ENCODE measurements around the gene BTN1A1.
"Not testable (repeated sequence)": the region's sequence is repeated elsewhere in the genome, so short reads cannot be mapped to it uniquely, and the experiment has no call there.

The BTN1A1 gene, protein sequence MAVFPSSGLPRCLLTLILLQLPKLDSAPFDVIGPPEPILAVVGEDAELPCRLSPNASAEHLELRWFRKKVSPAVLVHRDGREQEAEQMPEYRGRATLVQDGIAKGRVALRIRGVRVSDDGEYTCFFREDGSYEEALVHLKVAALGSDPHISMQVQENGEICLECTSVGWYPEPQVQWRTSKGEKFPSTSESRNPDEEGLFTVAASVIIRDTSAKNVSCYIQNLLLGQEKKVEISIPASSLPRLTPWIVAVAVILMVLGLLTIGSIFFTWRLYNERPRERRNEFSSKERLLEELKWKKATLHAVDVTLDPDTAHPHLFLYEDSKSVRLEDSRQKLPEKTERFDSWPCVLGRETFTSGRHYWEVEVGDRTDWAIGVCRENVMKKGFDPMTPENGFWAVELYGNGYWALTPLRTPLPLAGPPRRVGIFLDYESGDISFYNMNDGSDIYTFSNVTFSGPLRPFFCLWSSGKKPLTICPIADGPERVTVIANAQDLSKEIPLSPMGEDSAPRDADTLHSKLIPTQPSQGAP

DNA sequence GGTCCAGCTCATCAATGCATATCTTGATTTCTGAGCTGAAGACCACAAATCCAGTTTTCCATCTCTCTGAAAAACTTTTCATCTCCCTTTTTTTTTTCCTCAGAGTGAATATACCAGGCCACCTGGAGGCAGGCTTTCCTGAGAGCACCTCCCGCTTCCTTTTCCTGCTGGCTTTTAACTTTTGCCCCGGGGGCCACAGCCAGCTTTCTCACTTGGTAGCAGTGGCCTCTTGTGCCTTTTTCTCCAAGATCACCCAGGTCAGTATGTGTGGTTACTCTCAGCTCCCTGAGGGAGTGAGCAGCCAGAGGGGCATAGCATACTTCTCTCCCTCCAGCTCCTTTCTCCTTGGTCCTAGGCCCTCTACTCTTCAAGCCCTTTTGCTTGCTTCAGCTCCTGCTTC lies at the start of gene BTN1A1:
BTN1A1 (plus strand) TSS at position 202 of the 400 bp plus-strand sequence. CDS start 984 bp downstream, outside the sequence.
- no peak for DNase-seq (ENCODE audit: low read depth, low spot score)

DNA sequence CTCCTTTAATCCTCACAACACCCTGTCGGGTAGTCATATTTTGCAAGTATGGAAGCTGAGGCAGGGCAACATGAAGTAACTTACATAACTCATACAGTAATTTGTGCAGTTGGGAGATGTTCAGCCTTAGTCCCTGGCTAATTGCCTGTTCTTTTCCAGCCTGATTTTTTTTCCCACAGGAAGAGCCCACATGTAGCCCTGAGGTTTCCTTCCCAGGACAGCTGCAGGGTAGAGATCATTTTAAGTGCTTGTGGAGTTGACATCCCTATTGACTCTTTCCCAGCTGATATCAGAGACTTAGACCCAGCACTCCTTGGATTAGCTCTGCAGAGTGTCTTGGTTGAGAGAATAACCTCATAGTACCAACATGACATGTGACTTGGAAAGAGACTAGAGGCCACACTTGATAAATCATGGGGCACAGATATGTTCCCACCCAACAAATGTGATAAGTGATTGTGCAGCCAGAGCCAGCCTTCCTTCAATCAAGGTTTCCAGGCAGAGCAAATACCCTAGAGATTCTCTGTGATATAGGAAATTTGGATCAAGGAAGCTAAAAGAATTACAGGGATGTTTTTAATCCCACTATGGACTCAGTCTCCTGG lies 47.4 kb upstream of the BTN1A1 start:
- DNase-seq (ENCODE audit: low read depth, low spot score) = no peak

DNA sequence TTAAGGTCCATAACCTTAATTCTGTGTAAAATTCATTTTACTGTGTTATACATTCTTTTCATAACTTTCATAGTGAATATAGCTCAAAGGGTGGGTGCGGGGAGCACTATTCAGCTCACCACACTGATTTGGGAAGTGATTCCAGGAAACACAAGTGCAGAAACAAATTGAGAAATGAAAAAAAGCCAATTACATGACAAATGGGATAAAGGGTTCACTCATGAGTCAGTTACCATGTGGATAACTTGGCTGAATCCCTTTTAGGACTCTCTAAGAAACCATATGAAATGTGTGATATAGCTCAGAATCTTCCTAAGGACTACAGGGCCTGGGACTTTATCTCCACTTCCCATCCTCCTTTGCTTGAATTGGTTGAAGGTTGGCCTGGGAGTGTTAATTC lies 45.5 kb upstream of the BTN1A1 start:
- no peak for DNase-seq (ENCODE audit: low read depth, low spot score)

DNA sequence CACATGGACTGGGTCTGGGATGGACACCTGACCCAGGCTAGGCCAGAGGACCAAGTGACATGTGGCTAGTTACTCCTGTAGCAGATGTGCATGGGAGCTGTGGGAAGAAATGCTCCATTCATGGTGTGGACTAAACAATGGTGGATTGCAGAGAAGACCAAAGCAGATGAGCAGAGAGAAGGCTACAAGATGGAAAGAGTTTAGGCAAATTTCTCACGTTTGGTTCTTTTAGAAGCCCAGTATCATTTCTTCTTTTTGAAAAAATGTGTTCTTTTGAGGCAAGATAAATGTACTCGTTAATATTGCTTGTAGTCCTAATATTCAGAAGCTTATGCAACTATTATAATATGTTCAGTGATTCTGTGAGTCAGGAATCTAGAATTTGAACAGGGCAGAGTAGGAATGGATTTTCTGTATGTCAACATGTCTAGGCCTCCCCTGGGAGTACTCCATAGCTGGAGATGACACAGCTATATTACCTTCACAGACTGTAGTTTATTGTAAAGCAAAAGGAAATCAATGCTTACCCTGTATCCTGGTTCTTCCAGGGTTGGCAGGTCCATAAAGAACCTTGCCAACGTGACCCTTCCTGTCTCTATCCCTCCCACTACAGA lies 44.6 kb upstream of the BTN1A1 start:
- DNase-seq (ENCODE audit: low read depth, low spot score) = no peak

DNA sequence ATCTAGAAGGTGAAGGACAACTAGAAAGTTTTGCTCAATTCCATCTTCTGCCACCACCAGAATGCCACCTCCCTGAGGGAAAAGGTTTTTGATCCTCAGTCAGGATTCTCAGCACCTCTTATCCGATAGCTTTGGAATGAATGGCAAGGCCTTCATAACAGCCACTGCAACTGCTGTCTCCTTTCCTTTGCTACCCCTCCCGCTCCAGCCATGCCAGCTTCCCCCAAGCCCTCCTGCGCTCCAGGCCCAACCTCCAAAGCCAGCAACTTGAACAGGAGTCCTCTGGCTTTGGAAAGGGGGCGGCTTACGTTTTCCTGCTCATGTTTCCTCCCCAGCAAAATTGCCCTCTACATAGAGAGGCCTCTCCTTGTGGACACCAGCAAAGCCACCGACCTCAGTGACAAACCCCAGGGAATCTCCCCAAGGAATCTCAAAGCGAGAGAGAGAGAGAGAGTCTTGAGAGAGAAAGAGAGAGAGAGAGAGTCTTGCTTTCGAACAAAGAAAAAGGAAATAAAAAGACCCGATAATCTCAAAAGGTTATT lies 42.8 kb upstream of the BTN1A1 start:
- no peak for DNase-seq (ENCODE audit: low read depth, low spot score)

DNA sequence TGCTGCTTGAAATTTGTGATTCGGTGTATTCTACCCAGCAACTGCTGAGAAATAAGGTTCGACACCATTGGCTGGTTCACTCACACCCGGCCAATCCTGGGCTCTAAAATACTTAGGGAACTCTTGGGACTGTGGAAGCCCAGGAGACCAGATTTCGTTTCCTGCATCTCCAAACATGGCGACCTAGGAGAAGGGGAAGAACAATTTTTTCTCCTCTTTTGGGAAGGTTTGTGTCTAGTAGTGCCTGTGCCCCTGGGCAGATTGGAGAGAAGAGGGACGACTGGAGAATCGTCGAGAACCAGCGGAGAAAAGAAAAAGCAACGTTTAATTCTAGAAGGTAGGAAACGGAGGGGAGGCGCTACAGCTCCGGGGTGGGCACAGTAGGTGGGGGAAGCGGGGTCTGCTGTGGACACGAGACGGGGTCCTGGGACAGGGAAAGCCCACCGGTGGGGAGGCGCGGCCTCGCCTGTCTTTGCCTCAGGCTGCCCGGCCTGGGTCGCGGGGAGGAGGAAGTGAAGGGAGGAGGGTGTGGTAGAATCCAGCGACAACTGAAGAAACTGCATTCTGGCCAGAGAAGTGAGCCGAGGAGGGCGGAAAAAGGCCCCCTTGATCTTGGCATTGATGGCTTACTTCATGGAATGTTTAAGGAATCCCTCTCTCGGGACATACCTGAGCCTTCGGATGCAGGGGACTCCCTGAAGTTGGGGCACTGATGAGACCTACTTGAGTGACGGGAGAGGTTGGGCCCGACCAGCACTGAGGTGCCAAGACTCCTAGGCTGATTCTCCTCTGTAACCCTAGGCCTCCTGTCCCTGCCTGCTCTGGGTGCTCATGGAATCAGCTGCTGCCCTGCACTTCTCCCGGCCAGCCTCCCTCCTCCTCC lies 42.1 kb upstream of the BTN1A1 start, which contains the start of gene BTN2A1:
BTN2A1 (plus strand) TSS at position 150 of the 883 bp plus-strand sequence; CDS start at position 832, 682 bp downstream.
- peak; percentile 50 for DNase-seq (ENCODE audit: low read depth, low spot score)

DNA sequence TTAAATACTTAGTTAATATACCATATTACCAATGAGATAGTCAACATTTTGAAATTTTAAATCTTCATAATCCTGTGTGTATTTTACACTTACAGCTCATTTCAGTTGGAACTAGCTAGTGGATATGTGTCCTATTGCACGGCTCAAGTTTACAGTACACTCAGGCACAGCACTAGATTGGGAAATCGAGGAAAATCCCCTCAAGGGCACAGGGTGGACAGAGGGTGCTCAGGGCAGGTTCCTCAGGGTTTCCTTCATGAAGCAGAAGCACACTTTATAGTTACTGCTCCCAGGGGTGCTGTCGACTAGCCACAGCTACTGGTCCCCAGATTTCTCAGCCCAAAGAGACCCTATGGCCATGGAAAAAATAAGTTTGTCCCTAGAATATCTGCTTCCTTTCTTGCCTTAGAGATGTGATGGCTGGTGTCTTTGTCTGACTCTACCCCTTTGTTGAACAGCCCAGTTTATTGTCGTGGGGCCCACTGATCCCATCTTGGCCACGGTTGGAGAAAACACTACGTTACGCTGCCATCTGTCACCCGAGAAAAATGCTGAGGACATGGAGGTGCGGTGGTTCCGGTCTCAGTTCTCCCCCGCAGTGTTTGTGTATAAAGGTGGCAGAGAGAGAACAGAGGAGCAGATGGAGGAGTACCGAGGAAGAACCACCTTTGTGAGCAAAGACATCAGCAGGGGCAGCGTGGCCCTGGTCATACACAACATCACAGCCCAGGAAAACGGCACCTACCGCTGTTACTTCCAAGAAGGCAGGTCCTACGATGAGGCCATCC lies 40.9 kb upstream of the BTN1A1 start:
- DNase-seq (ENCODE audit: low read depth, low spot score) = no peak

DNA sequence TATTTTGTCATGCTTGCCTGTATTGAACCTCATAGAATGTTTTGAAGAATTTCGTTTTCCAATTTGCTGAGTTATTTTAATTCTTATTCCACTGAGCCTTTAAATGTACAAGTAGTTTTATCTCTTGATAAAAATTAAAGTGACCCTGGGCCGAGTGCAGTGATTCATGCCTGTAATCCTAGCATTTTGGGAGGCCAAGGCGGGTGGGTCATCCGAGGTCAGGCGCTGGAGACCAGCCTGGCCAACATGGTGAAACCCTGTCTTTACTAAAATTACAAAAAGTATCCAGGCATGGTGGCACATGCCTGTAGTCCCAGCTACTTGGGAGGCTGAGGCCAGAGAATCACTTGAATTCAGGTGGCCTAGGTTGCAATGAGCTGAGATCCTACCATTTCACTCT lies 38.8 kb upstream of the BTN1A1 start:
- not testable (repeated sequence) for DNase-seq (ENCODE audit: low read depth, low spot score)

DNA sequence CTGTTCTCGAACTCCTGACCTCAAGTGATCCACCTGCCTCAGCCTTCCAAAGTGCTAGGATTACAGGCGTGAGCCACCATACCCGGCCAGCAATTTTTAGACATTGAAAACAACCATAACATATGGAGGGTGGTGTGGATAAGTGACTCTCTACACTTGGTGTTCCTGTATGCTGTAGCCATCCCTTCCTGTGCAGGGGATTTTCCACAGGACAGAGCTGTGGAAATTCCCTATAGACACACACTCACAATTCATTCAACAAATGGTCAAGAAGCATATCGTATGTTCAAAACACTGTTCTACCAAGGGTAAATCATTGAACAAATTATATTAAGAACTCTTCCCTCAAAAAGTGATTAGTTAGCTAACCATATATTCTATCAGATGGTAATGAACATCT lies 36.1 kb upstream of the BTN1A1 start:
- no peak for DNase-seq (ENCODE audit: low read depth, low spot score)

DNA sequence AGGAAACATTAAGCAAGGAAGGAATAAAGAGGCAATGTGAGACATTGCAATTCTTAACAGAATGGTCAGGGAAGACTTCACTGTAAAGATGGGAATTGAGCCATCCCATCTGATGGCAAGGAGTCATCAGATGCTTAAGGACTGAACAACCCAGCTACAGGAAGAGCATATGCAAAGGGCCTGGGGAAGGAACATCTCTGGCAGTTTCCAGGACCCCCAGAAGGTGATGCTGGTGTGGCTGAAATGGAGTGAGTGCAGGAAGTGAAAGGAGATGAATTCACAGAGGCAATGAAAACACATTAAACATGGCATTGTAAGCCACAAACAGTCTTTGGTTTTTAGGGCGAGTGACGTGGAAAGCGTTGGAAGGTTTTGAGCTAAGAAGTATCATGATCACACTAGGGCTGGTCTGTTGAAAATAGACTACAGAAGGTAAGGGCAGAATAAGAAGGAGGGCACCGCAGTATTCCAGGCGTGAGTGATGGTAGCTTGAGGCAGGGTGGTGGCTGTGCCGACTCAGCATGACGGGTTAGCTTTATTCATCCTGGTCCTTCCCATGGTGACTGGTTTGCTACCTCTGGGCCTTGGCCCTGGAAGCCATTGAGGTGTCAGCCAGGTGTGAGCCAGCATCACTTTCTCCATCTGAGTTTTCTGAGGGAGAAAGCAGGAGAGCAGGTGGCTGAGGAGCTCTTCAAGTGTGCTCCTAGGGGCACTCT lies 35.5 kb upstream of the BTN1A1 start:
- no peak for DNase-seq (ENCODE audit: low read depth, low spot score)

DNA sequence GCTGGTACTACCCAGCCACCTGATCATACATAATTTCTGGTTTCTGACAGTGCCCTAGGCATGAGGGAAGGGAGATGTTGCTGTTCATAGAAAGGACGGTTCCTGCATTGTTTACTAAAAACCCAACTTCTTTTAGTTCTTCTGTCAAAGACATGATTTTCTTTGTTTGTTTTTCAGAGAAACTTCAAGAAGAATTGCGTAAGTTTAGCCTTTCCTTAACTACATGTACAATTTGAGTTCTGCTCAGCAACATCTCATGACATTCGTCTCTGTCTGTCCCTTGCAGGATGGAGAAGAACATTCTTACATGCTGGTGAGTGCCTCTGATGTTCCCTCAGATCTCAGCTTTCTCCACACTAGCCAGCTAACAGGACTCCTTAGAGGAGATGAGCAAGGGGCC lies 34.3 kb upstream of the BTN1A1 start:
- DNase-seq (ENCODE audit: low read depth, low spot score) = no peak

DNA sequence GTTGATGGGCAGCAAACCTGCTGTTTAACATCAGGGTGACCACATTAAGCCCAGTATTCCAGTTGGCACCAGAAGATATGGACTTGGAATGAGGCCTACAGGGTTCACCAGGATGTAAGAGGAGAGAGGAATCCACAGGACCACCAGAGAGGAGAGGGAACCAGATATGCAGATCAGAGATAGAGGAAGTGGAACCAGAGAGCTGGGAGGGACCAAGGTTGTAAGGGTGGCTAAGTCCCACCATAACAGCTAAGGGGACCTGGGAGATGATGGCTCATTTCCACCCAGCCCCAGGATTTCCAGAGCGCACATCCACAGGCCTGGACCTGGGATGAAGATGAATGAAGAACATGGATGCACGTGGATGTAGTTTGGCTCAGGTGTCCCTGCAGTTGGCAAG lies 31.3 kb upstream of the BTN1A1 start:
- DNase-seq (ENCODE audit: low read depth, low spot score) = no peak

DNA sequence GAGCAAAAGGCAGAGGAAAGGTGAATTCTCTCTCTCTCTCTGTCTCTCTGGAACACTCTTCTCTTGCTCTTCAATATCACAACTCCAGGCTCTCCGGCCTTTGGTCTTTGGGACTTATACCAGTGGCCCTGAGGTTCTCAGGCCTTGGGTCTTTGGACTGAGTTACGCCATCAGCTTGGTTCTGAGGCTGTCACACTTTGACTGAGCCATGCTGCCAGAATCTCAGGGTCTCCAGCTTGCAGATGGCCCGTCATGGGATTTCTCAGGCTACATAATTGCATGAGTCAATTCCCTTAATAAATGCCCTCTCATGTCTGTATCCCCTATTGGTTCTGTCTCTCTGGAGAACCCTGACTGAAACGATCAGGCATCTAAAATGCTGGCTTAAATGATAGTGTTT lies 29.5 kb upstream of the BTN1A1 start:
- no peak for DNase-seq (ENCODE audit: low read depth, low spot score)

DNA sequence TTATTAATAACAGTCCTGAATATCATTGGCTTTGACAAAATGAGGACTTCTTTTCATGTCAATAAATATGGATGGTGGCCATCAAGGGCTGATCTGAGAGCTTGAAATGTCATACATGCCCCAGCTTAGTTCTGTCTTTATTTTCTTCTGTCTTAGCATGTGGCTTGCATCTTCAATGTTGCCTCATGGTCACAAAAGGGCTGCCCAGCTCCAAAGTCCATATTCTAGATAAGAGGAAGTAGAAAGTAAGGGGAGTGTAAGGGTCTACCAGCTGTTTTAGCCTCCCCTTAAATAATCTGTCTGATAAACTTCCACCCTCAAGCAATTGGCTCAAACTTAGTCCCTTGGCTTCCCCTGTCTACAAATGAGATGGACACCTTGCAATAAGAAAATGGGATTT lies 28.1 kb upstream of the BTN1A1 start:
- DNase-seq (ENCODE audit: low read depth, low spot score) = no peak

DNA sequence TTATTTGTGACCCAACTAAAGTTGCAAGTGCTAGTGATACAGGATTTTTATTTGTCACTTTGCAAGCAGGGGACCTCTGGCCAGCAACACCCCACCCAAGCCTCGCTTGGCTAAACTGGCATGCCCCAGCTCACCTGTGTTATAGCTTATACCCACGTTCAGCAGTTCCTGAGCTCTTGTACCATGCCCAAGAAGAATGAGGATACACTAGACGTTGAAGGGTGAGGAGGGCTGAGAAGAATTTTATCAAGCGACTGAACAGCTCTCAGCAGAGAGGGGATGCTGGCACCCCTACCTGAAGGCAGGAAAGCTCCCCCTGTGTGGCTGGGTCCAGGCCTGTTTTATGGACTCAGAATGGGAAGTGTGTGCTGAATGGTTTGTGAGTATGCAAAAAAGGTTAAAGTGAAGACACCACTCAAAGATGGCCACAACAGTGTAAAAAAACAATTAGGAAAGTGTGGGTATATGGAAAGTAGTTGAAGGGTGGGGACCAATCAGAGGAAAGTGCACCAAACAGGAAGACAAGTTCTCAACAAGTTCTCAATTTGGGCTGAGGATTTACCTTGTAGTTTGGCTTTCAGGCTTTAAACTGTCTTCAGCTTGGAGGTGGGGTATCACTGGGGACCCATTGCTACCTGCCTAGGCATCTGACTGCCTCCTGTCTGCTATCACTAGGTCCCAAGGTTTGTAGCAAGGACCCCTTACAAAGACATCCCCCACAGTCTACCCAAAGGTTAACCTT lies 27.4 kb upstream of the BTN1A1 start:
- DNase-seq (ENCODE audit: low read depth, low spot score) = no peak

DNA sequence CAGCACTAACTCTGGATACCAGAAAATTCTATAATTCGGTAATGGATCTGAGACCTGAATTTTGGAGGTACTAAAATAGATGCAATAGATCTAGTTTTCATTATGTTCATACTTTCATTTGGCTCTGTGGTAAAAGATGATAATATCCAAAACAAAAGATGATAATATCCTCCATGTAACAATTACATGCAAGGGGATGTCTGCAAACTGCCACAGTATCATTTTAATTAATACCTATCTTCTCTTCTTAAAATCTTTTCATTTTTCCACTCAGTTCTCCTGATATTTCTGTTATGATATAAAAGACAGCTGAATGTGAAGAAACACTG lies 26.7 kb upstream of the BTN1A1 start:
- no peak for DNase-seq (ENCODE audit: low read depth, low spot score)

DNA sequence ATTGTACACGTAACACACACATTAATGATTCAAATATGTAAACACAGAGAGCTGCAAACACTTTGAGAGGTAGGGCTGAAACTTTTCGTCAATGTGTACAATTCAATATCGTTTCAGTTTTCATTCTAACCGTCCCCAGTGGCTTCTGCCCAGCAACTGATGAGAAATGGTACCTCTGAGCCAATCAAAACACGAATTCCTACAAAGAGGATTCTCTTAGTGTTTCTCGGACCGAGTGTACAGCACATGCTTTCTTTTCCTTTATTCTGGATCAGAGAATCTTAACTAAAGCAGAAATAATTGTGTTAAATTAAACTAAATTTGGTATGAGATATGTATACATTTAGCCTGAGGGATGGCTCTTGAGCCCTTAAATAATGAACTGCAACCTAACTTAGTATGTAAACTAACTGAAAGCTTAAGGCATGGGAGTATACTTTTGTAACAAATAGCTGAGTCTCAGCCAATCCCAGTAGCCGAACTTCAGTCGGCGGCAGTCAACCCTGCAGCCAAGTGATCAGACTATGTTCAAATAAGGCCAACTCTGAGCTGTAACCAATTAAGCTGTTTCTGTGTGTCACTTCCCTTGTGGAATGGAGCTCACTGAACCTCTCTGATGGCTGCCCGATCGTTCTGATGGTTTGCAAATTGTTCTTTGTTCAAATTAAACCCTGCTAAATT lies 26.2 kb upstream of the BTN1A1 start:
- DNase-seq (ENCODE audit: low read depth, low spot score) = peak; percentile 64

DNA sequence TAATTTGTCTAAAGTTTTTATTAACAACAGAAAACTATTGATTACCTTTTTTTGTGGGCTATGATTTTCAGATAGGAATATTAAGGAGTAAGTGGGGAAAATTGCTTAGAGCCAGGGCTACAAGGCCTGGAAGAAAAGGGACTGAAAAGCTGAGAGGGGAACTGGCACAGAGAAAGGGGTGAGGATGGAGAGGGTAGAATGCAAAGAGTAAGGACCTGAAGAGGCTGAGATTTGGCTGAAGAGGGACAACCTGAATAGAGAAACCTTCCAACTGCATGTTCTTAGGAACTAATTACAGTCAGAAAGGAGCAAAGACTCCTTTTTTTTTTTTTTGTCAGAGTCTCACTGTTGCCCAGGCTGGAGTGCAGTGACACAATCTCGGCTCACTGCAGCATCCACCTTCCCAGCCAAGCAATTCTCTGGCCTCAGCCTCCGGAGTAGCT lies 25.6 kb upstream of the BTN1A1 start:
- DNase-seq (ENCODE audit: low read depth, low spot score) = no peak

Measured in activated CD4-positive, CD25-positive, alpha-beta regulatory T cell treated with anti-CD3 and anti-CD28 coated beads, Interleukin-2, amount 50 U/mL, for 16 hours (primary cell).